Measurements from ENCODE around the gene PIGB.

DNA sequence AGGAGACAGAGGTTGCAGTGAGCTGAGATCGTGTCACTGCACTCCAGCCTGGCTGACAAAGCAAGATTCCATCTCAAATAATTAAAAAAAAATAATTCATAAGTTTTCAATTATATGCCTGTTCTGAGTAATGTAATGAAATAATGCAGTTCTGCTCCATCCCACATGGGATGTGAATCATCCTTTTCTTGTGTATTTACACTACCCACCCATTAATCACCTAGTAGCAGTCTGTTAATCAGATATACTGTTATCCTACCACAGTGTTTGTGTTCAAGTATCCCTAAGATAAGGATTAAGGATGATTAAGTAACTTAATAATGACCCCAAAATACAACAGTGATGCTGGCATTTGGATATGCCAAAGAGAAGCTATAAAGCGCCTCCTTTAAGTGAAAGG is 38.8 kb downstream of the PIGB start:
- TF ChIP-seq, protein P1, sequence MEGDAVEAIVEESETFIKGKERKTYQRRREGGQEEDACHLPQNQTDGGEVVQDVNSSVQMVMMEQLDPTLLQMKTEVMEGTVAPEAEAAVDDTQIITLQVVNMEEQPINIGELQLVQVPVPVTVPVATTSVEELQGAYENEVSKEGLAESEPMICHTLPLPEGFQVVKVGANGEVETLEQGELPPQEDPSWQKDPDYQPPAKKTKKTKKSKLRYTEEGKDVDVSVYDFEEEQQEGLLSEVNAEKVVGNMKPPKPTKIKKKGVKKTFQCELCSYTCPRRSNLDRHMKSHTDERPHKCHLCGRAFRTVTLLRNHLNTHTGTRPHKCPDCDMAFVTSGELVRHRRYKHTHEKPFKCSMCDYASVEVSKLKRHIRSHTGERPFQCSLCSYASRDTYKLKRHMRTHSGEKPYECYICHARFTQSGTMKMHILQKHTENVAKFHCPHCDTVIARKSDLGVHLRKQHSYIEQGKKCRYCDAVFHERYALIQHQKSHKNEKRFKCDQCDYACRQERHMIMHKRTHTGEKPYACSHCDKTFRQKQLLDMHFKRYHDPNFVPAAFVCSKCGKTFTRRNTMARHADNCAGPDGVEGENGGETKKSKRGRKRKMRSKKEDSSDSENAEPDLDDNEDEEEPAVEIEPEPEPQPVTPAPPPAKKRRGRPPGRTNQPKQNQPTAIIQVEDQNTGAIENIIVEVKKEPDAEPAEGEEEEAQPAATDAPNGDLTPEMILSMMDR (IDR thresholded peaks at IDR 0.05): no peak
- TF ChIP-seq POLR2A (IDR thresholded peaks at IDR 0.05): no peak

Measured in esophagus squamous epithelium (tissue), 4 donors.